ENCODE results near the gene KIF26B. TPM values are rescaled to one million over a fixed set of nuclear protein-coding genes. Genes with fewer than 3 reads are reported as not detected.
"Not testable (repeated sequence)": the region's sequence is repeated elsewhere in the genome, so short reads cannot be mapped to it uniquely, and the experiment has no call there.

The KIF26B gene
- total RNA-seq, 4 donors from 2014 or later: 3.6 to 7.0 (median 5.2) TPM

- DNase-seq (ENCODE audit: low spot score in 2 of 2): no peak
- WGBS: 68% methylated on average over 7 of the region's 7 CpGs
- Histone ChIP-seq H3K4me3 (no peak overlapping the region), H3K4me1 (no peaks in the 10 kb centered on the region), H3K9me3 (no peaks in the 10 kb centered on the region), H3K27me3 (no peaks in the 10 kb centered on the region), H3K27ac (no peak overlapping the region), H3K36me3 (no peaks in the 10 kb centered on the region)
- no peak for TF ChIP-seq POLR2AphosphoS5 (IDR thresholded peaks at IDR 0.05)
- no peak for TF ChIP-seq POLR2A (IDR thresholded peaks at IDR 0.05)
- TF ChIP-seq EP300 (IDR thresholded peaks at IDR 0.05): no peak
- TF ChIP-seq CTCF (IDR thresholded peaks at IDR 0.05): no peak
Observed at GRCh38 chr1:245704765-245705164, 550.0 kb downstream of the KIF26B start.

- Histone ChIP-seq H3K27me3 (no peaks in the 10 kb centered on the region), H3K36me3 (no peaks in the 10 kb centered on the region), H3K9me3 (no peaks in the 10 kb centered on the region), H3K27ac (no peak overlapping the region), H3K4me1 (no peaks in the 10 kb centered on the region), H3K4me3 (no peak overlapping the region)
- no peak for DNase-seq (ENCODE audit: low spot score in 2 of 2)
- WGBS: 96% methylated on average over 5 of the region's 5 CpGs
- TF ChIP-seq POLR2AphosphoS5 (IDR thresholded peaks at IDR 0.05) (no peak), EP300 (IDR thresholded peaks at IDR 0.05) (no peak), CTCF (IDR thresholded peaks at IDR 0.05) (no peak), POLR2A (IDR thresholded peaks at IDR 0.05) (no peak)
Observed at GRCh38 chr1:245707941-245708340, 553.2 kb downstream of the KIF26B start.

GRCh38 chr1:245710961-245711903 lies 556.4 kb downstream of the KIF26B start:
- Histone ChIP-seq H3K36me3 (no peaks in the 10 kb centered on the region), H3K4me1 (no peaks in the 10 kb centered on the region), H3K27ac (no peak overlapping the region), H3K9me3 (no peaks in the 10 kb centered on the region), H3K27me3 (no peaks in the 10 kb centered on the region), H3K4me3 (no peak overlapping the region)
- TF ChIP-seq CTCF (IDR thresholded peaks at IDR 0.05): no peak
- TF ChIP-seq POLR2A (IDR thresholded peaks at IDR 0.05): no peak
- TF ChIP-seq POLR2AphosphoS5 (IDR thresholded peaks at IDR 0.05): no peak
- 52% methylated on average over 22 of the region's 30 CpGs for WGBS
- no peak for DNase-seq (ENCODE audit: low spot score in 2 of 2)

- not testable (repeated sequence) for H3K27me3 ChIP-seq; H3K4me1 ChIP-seq; H3K9me3 ChIP-seq; H3K27ac ChIP-seq; DNase-seq (ENCODE audit: low spot score in 2 of 2); H3K36me3 ChIP-seq; H3K4me3 ChIP-seq
- 99% methylated on average over 3 of the region's 3 CpGs for whole genome bisulfite sequencing
Observed at GRCh38 chr1:245714027-245714426, 559.2 kb downstream of the KIF26B start.

- no peaks in the 10 kb centered on the region for H3K4me1 ChIP-seq
- no peak overlapping the region for H3K4me3 ChIP-seq
- no peaks in the 10 kb centered on the region for H3K9me3 ChIP-seq
- H3K36me3 ChIP-seq: no peaks in the 10 kb centered on the region
- 63% methylated on average over 9 of the region's 9 CpGs for WGBS
- H3K27ac ChIP-seq: no peak overlapping the region
- no peaks in the 10 kb centered on the region for H3K27me3 ChIP-seq
- no peak for DNase-seq (ENCODE audit: low spot score in 2 of 2)
- TF ChIP-seq CTCF (IDR thresholded peaks at IDR 0.05) (no peak), POLR2AphosphoS5 (IDR thresholded peaks at IDR 0.05) (no peak), EP300 (IDR thresholded peaks at IDR 0.05) (no peak), POLR2A (IDR thresholded peaks at IDR 0.05) (no peak)
Observed at GRCh38 chr1:245715291-245715701, 560.5 kb downstream of the KIF26B start.

Measured in suprapubic skin (tissue), 4 donors.